HG03280 (cell line): Measurements from ENCODE around the gene CD74.

Experiments used
- ATAC-seq: cut with Tn5 transposase; IDR thresholded peaks from one replicate; pipeline ENCODE4 v1.9.1; 2021; ENCODE audit warnings: mild to moderate bottlenecking, moderate library complexity; ENCODE audit not compliant: unreplicated experiment

The CD74 gene

GRCh38 chr5:150410524-150411244 is 2.0 kb downstream of the CD74 start:
- peak; percentile 23 for ATAC-seq

GRCh38 chr5:150409638-150410523 is 2.8 kb downstream of the CD74 start:
- ATAC-seq = peak; percentile 36

DNA sequence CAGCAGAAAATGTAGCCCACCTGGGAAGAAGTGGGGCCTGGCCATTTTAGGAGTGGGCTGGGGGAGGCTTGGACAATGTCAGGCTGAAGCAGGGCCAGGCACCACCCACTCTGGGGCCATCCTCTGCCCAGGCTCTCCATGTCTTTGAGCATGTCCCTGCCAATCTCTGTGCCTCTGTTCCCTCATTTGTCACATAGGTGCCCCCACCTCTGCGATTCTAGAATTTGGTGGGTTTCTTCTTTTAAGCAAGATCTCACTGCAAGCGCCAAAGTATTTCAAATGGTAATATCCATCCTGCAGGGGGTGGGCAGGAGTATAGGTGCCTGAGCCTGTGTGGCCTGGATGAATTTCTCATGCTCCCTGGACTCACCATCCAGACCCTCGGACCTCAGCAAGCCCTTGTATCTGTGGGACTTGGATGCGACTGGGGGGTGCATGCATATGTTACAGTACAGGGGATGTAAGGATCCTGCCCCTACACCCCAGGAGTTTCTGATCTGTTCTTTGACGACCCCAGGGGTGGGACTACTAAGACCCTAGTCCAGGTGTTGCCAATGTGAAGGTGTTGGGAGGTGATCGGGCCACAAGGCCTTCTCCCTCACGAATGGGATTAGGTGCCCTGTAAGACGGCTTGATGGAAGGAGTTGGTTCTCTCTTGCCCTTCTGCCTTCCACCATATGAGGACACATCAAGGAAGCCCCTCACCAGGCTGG is 4.3 kb downstream of the CD74 start:
- ATAC-seq = no peak

DNA sequence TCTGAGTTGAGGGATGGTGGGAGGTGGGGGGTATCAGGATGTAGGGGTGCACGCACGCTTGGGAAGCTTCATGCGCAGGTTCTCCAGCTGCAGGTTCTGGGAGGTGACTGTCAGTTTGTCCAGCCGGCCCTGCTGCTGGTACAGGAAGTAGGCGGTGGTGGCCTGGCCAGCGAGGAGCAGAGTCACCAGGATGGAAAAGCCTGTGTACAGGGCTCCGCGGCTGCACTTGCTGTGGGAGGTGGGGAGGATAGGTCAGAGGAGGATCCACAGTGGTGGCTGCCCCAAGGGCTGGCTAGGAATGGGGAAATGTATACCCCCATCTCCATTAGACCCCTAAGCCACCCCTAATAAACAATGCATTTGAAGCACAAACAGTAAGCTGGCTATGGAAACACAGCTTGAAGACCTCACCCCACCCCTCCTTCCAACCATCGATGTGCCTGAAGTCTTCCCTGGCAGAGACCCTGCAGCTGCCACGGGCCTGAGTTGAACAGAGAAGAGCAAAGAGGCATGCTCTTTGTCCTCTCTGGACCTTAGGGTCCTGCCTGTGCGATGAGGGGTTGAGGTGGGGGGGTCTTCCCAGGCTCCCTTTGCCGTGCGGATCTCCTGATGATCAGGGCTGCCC is 5.5 kb downstream of the CD74 start:
- ATAC-seq = no peak

DNA sequence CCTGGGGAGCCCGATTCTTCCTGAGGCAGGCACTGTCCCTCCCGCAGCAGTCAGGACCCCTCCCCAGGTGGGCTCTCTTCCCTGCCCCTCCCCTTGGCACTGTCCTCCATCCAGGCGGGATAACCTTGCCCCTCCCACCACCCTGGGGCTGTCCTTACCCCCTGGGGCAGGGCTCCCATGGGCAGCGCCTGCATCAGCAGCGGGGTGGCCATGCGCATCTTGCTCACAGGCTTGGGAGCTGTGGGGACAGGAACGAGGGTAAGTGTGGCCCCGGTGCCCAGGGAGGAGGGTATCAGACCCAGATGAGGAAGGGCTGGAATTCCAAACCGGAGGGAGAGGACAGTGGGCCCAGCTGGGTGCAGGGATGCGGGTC is 6.0 kb downstream of the CD74 start:
- no peak for ATAC-seq

DNA sequence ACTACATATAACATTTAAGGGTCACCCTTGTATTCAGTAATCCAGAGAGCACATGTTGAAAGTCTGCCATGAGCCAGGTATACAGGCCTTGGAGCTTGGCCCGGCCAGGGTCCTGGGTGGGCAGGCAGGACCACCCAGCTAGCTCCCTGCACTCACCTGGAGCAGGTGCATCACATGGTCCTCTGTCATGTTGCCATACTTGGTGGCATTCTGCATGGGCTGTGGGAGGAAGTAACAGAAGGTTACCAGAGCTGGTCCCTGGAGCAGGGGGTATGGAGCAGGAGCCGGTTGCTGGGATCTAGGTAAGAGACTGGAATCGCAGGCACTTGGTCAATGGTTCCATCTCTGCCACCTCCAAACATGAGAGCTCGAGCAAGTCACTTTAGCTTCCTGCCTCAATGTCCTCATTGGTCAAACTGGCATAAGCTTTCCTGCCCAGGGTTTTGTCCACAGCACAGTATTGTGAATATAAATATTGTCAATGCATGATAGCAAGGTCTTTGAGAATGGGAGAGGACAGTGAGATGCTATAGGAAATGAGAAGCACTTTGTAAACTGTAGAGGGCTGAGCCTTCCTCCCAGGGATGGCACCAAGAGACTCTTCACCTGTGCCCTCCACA is 6.5 kb downstream of the CD74 start:
- ATAC-seq = no peak

- no peak for ATAC-seq
These were observed 7.5 kb downstream of the CD74 start for GRCh38 chr5:150404941-150405816.

- no peak for ATAC-seq
These were observed 8.2 kb downstream of the CD74 start for GRCh38 chr5:150404535-150404934.

- ATAC-seq = no peak
These were observed 8.6 kb downstream of the CD74 start for GRCh38 chr5:150404121-150404520.

GRCh38 chr5:150402901-150403342 is 9.8 kb downstream of the CD74 start:
- no peak for ATAC-seq

- ATAC-seq = no peak
These were observed 10.4 kb downstream of the CD74 start for GRCh38 chr5:150402229-150402773.

- no peak for ATAC-seq
These were observed 11.1 kb downstream of the CD74 start for GRCh38 chr5:150401376-150402228.

- ATAC-seq = no peak
These were observed 11.7 kb downstream of the CD74 start for GRCh38 chr5:150401076-150401375.

GRCh38 chr5:150400316-150401075 is 12.2 kb downstream of the CD74 start:
- ATAC-seq = no peak

- no peak for ATAC-seq
These were observed 13.0 kb downstream of the CD74 start for GRCh38 chr5:150399524-150400211.

GRCh38 chr5:150398722-150399523 is 13.8 kb downstream of the CD74 start:
- ATAC-seq = peak; percentile 70
